ENCODE data around the gene POLR3K. TPM values are rescaled to one million over a fixed set of nuclear protein-coding genes. Genes with fewer than 3 reads are reported as not detected.

POLR3K gene
- total RNA-seq, 1 donor from 2014 or later: 12.0 TPM

GRCh38 chr16:67183-67791, 13.9 kb upstream of the POLR3K start:
- TF ChIP-seq, protein P1, sequence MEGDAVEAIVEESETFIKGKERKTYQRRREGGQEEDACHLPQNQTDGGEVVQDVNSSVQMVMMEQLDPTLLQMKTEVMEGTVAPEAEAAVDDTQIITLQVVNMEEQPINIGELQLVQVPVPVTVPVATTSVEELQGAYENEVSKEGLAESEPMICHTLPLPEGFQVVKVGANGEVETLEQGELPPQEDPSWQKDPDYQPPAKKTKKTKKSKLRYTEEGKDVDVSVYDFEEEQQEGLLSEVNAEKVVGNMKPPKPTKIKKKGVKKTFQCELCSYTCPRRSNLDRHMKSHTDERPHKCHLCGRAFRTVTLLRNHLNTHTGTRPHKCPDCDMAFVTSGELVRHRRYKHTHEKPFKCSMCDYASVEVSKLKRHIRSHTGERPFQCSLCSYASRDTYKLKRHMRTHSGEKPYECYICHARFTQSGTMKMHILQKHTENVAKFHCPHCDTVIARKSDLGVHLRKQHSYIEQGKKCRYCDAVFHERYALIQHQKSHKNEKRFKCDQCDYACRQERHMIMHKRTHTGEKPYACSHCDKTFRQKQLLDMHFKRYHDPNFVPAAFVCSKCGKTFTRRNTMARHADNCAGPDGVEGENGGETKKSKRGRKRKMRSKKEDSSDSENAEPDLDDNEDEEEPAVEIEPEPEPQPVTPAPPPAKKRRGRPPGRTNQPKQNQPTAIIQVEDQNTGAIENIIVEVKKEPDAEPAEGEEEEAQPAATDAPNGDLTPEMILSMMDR (IDR thresholded peaks at IDR 0.05): no peak
- Histone ChIP-seq H3K4me3 (no peak overlapping the region), H3K4me1 (peaks cover 27% of the 10 kb centered on the region), H3K27ac (no peak overlapping the region), H3K27me3 (no peaks in the 10 kb centered on the region), H3K36me3 (peaks cover 16% of the 10 kb centered on the region), H3K9me3 (no peaks in the 10 kb centered on the region)
- peak; percentile 61 for DNase-seq
- intact Hi-C loops (cut with DNase I): no loop called here
- ATAC-seq: no peak

- H3K36me3 ChIP-seq: peaks cover 23% of the 10 kb centered on the region
- peaks cover 27% of the 10 kb centered on the region for H3K4me1 ChIP-seq
- no peaks in the 10 kb centered on the region for H3K27me3 ChIP-seq
- intact Hi-C loops (cut with DNase I): no loop called here
- TF ChIP-seq, protein P1 (IDR thresholded peaks at IDR 0.05): no peak
- no peak overlapping the region for H3K27ac ChIP-seq
- ATAC-seq (no peak), DNase-seq (no peak)
- H3K4me3 ChIP-seq: no peak overlapping the region
- no peaks in the 10 kb centered on the region for H3K9me3 ChIP-seq
Observed at GRCh38 chr16:66309-67182, 13.1 kb upstream of the POLR3K start.

GRCh38 chr16:65745-66144, 12.3 kb upstream of the POLR3K start:
- no peak overlapping the region for H3K4me3 ChIP-seq
- peak; percentile 87 for ATAC-seq
- DNase-seq: peak; percentile 92
- peaks cover 21% of the 10 kb centered on the region for H3K4me1 ChIP-seq
- no peaks in the 10 kb centered on the region for H3K27me3 ChIP-seq
- no peak overlapping the region for H3K27ac ChIP-seq
- intact Hi-C loops (cut with DNase I): no loop called here
- H3K36me3 ChIP-seq: peaks cover 29% of the 10 kb centered on the region
- TF ChIP-seq, protein P1 (IDR thresholded peaks at IDR 0.05): peak; percentile 98
- no peaks in the 10 kb centered on the region for H3K9me3 ChIP-seq

DNA sequence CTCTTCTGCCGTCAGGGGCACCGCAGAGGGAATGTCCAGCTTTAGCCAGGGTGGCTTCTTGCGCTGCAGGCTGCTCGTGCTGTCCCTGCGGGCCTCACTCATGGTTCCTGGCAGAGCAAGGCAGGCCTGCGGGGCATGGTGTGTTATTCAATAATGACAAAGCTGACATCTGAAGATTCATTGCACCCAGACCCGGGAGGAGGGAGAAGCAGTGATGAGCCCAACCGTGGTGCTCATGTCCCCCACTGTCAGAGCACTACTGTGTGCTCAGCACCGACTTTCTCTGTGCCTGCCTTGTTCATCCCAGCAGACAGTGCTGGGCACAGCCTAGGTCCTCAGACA, 11.5 kb upstream of the POLR3K start:
- Histone ChIP-seq H3K4me3 (no peak overlapping the region), H3K9me3 (no peaks in the 10 kb centered on the region), H3K27ac (no peak overlapping the region), H3K4me1 (peaks cover 16% of the 10 kb centered on the region), H3K36me3 (peaks cover 38% of the 10 kb centered on the region), H3K27me3 (no peaks in the 10 kb centered on the region)
- DNase-seq (no peak), ATAC-seq (no peak)
- intact Hi-C loops (cut with DNase I): no loop called here
- TF ChIP-seq, protein P1 (IDR thresholded peaks at IDR 0.05): no peak

DNA sequence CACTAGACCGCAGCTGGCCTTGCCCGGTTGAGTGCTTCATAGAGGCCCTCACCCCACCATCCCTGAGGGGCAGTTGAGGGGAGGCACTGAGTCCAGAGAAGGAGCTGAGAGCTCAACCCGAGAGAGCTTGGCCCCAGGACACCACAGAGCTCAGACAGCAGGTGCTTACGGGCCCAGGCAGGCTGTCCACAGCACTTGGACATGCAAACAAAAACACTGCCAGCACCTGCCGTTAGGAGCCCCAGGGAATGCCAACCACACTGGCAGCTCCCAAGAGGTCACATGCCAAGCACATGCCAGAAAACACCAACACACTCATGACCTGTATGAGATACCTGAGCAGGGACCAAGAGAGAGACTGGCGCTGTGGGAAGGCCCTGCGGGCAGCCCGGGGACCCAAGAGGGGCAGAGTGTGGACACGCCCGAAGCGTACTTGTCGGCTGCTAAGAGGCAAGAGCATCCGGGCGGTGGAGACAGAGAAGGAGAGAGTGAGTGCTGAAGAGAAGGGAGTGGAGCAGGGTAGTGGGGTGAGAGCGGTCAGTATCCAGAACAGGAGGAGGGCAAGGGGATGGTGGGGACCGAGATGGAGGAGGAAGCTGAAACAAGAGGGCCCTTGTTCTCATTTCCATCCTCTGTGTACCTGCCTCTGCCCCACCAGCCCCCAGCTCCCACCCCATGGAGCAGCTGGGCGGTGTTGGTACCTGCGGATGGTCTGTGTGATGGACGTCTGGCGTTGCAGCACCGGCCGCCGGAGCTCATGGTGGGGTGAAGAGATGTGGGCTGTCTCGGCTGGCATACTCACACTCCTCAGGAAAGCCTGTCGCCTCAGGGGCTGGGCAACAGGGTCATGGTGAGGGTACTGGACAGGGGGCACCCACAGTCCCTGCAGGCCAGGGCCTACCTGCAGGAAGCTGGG, 10.8 kb upstream of the POLR3K start:
- Histone ChIP-seq H3K9me3 (no peaks in the 10 kb centered on the region), H3K4me1 (peaks cover 16% of the 10 kb centered on the region), H3K27ac (no peak overlapping the region), H3K4me3 (no peak overlapping the region), H3K27me3 (no peaks in the 10 kb centered on the region), H3K36me3 (peaks cover 44% of the 10 kb centered on the region)
- DNase-seq: no peak
- no peak for ATAC-seq
- TF ChIP-seq, protein P1 (IDR thresholded peaks at IDR 0.05): no peak
- intact Hi-C loops (cut with DNase I): no loop called here

Measured in upper lobe of right lung (tissue), 1 donor.